Measurements from ENCODE around the gene IFT43. TPM values are rescaled to one million over a fixed set of nuclear protein-coding genes. Genes with fewer than 3 reads are reported as not detected.

The IFT43 gene
- polyA plus RNA-seq, 1 of the 3 experiments (the other 2 are of a cell fraction): 78.8 TPM

- no peak for TF ChIP-seq ZBTB33 (IDR thresholded peaks at IDR 0.05; ENCODE audit: borderline replicate concordance, low read depth)
- peak; percentile 76 for TF ChIP-seq ELF1 (IDR thresholded peaks at IDR 0.05)
Observed at GRCh38 chr14:75985618-75986438, at the start of gene IFT43 (continued).

GRCh38 chr14:75939200-75939599, 46.4 kb upstream of the IFT43 start:
- Histone ChIP-seq H3F3A (replicated peaks; ENCODE audit: insufficient read depth) (no peaks in the 10 kb centered on the region), H3K27ac (ENCODE audit: low read depth in 2 of 2, low read length in 1 of 2) (no peak overlapping the region), H3K36me3 (replicated peaks in 1 of 2; ENCODE audit: control insufficient read depth in 1 of 2, insufficient read depth in 2 of 2, low read length in 1 of 2) (no peaks in the 10 kb centered on the region), H3K4me3 (ENCODE audit: low read depth in 2 of 2, low read length in 1 of 2) (no peak overlapping the region), H3K9ac (no peak overlapping the region), H2AFZ (ENCODE audit: low read depth) (no peak overlapping the region), H3K27me3 (ENCODE audit: insufficient read depth) (no peaks in the 10 kb centered on the region), H3K9me2 (no peaks in the 10 kb centered on the region), H3K9me3 (no peaks in the 10 kb centered on the region), H3K4me2 (no peak overlapping the region), H3K79me2 (ENCODE audit: insufficient read depth) (no peaks in the 10 kb centered on the region), H3K4me1 (ENCODE audit: control insufficient read depth in 1 of 2, insufficient read depth in 2 of 2, low read depth in 1 of 2, low read length in 1 of 2) (peaks cover 3 to 4% of the 10 kb centered on the region in 2 experiments; a peak in 1 of 4 replicates), H4K20me1 (ENCODE audit: insufficient read depth) (no peaks in the 10 kb centered on the region)
- ChIA-PET POLR2A (no interaction called here), CTCF (interaction anchor here (1.0 to 1.5 kb wide), 3 partner anchors 33 to 361 kb away, joined by 3 to 6 read pairs (median 3); partner anchors contain the start of genes FLVCR2 and TGFB3)
- TF ChIP-seq TEAD4 (IDR thresholded peaks at IDR 0.05; ENCODE audit: borderline replicate concordance, insufficient read depth): no peak
- no peak for DNase-seq
- 78% methylated on average over 1 of the region's 1 CpG for WGBS (ENCODE audit: low lambda C conversion rate)

- Histone ChIP-seq H3K9me2 (no peaks in the 10 kb centered on the region), H3K36me3 (replicated peaks in 1 of 2; ENCODE audit: control insufficient read depth in 1 of 2, insufficient read depth in 2 of 2, low read length in 1 of 2) (peaks cover 0 to 6% of the 10 kb centered on the region in 2 experiments), H3K9me3 (no peaks in the 10 kb centered on the region), H3K27me3 (ENCODE audit: insufficient read depth) (no peaks in the 10 kb centered on the region), H3F3A (replicated peaks; ENCODE audit: insufficient read depth) (no peaks in the 10 kb centered on the region), H3K4me1 (ENCODE audit: control insufficient read depth in 1 of 2, insufficient read depth in 2 of 2, low read depth in 1 of 2, low read length in 1 of 2) (peaks cover 3 to 4% of the 10 kb centered on the region in 2 experiments; a peak in 1 of 4 replicates), H3K9ac (no peak overlapping the region), H2AFZ (ENCODE audit: low read depth) (no peak overlapping the region), H3K79me2 (ENCODE audit: insufficient read depth) (no peaks in the 10 kb centered on the region), H3K27ac (ENCODE audit: low read depth in 2 of 2, low read length in 1 of 2) (no peak overlapping the region), H4K20me1 (ENCODE audit: insufficient read depth) (no peaks in the 10 kb centered on the region), H3K4me3 (ENCODE audit: low read depth in 2 of 2, low read length in 1 of 2) (no peak overlapping the region), H3K4me2 (no peak overlapping the region)
- ChIA-PET POLR2A (no interaction called here), CTCF (interaction anchor here (1.3 to 4.3 kb wide), 3 partner anchors 29 to 38 kb away, joined by 3 to 17 read pairs (median 4); no protein-coding TSS in a partner anchor)
- no peak for DNase-seq
- TF ChIP-seq RFX5 (IDR thresholded peaks at IDR 0.05; ENCODE audit: low read length) (no peak), REST (IDR thresholded peaks at IDR 0.05; ENCODE audit: low read depth, low read length) (no peak), FOXJ3 (CRISPR knock-in tag; IDR thresholded peaks at IDR 0.05) (no peak), TCF12 (IDR thresholded peaks at IDR 0.05) (no peak), MXI1 (IDR thresholded peaks at IDR 0.05; ENCODE audit: low read depth, low read length) (no peak), IRF3 (IDR thresholded peaks at IDR 0.05; ENCODE audit: low read depth, low read length) (no peak), POLR2AphosphoS5 (IDR thresholded peaks at IDR 0.05; ENCODE audit: low read depth, low read length) (no peak), MEF2A (IDR thresholded peaks at IDR 0.05; ENCODE audit: borderline replicate concordance, low read depth) (no peak), RAD21 (IDR thresholded peaks at IDR 0.05; ENCODE audit: low read length) (no peak), JUND (IDR thresholded peaks at IDR 0.05) (no peak), SMC3 (IDR thresholded peaks at IDR 0.05; ENCODE audit: low read depth, low read length) (no peak)
- 75% methylated on average over 2 of the region's 4 CpGs for WGBS (ENCODE audit: low lambda C conversion rate)
Observed at GRCh38 chr14:75941030-75941429, 44.5 kb upstream of the IFT43 start.

All from SK-N-SH (cell line).